Esophagus muscularis mucosa (tissue), 4 donors: ENCODE measurements around the gene ETNPPL. TPM values are rescaled to one million over a fixed set of nuclear protein-coding genes. Genes with fewer than 3 reads are reported as not detected.

Source experiments
- DNase-seq: peaks from one replicate; pipeline ENCODE4 v3.0.0-alpha.2; 2017; ENCODE audit errors: extremely low spot score
- H3K27ac ChIP-seq, 4 donors: fragments of 200-600 bp; sonication (generic); replicated peaks in 1 of 4; 1 replicate in 3 of 4; 2 replicates in 1 of 4; pipeline ENCODE4 v1.5.1; 2016 to 2019; ENCODE audit warnings: mild to moderate bottlenecking in 1 of 4
- H3K27me3 ChIP-seq, 4 donors: fragments of 200-600 bp; sonication (generic); one replicate each; pipeline versions ENCODE4 v1.5.1 to v1.6.0; 2016 to 2019
- H3K36me3 ChIP-seq, 4 donors: fragments of 200-600 bp; sonication (generic); one replicate each; pipeline ENCODE4 v1.5.1; 2016 to 2019
- H3K4me1 ChIP-seq, 4 donors: fragments of 200-600 bp; sonication (generic); one replicate each; pipeline ENCODE4 v1.5.1; 2016 to 2019
- H3K4me3 ChIP-seq, 4 donors: fragments of 200-600 bp; sonication (generic); 1 replicate in 2 of 4; 2 replicates in 2 of 4; pipeline ENCODE4 v1.5.1; 2016 to 2019; ENCODE audit warnings: mild to moderate bottlenecking in 4 of 4, moderate library complexity in 1 of 4
- H3K9me3 ChIP-seq, 4 donors: fragments of 200-600 bp; sonication (generic); 1 replicate in 3 of 4; 2 replicates in 1 of 4; pipeline ENCODE4 v1.5.1; 2016 to 2019
- EP300 ChIP-seq: sonication (generic); formaldehyde crosslinking; IDR thresholded peaks from one replicate; pipeline ENCODE4 v1.6.1; 2017; ENCODE audit warnings: antibody characterized with exemption
- POLR2A ChIP-seq: fragments of 450-650 bp; IDR thresholded peaks from one replicate; pipeline ENCODE4 v1.6.1; 2017; ENCODE audit warnings: antibody characterized with exemption, moderate library complexity, mild to moderate bottlenecking, low read depth
- POLR2AphosphoS5 ChIP-seq, 2 donors: sonication (generic); formaldehyde crosslinking; IDR thresholded peaks; one replicate each; pipeline ENCODE4 v1.6.1; 2017; ENCODE audit warnings: antibody characterized with exemption in 2 of 2
- WGBS: methylation state at CpG from one replicate; pipeline ENCODE4 v1.1.5; 2018; 5-methylcytosine and 5-hydroxymethylcytosine counted together
- intact Hi-C: fragments of 100-400 bp; cut with DNase I; formaldehyde crosslinking; loops from one replicate; pipeline ENCODE4 v1.15.1; 2023
- total RNA-seq, 4 donors: library from RNA; depleted of rRNA; stranded (reverse); fragments of >200 nt; gene quantifications; one replicate each; pipeline versions ENCODE4 v1.1.0 to v1.2.1, GENCODE V29; 2016
- TF ChIP-seq, protein P1 (sequence below), 3 experiments: fragments of 200-600 bp in 2 of 3; fragments of 450-650 bp in 1 of 3; sonication (generic) in 2 of 3; IDR thresholded peaks; one replicate each; pipeline ENCODE4 v1.5.1; 2017 to 2019; ENCODE audit warnings: antibody characterized with exemption in 3 of 3, mild to moderate bottlenecking in 2 of 3, moderate library complexity in 1 of 3

ETNPPL gene
- total RNA-seq, 4 donors from 2014 or later, result 2.0 TPM; not detected in 3

DNA sequence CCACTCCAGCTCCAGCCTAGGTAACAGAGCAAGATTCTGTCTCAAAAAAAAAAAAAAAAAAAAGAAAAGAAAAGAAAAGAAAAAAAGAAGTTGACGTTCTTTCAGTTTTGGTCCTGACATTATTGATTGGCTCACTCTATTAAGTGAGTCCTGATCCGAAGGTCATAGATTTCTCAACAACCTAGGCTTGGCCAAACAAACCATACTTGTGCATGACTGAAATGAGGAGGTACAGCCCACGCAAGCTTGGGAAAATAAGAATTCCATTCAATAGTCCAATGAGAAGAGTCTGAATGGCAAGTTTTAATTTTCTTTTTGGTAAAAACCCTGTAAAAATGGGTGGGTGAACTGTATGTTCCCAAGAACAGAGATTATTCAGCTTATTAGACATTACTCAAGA, 3.2 kb upstream of the ETNPPL start:
- H3K36me3 ChIP-seq, result no peaks in the 10 kb centered on the region
- no peak for DNase-seq
- no peaks in the 10 kb centered on the region for H3K9me3 ChIP-seq
- TF ChIP-seq POLR2AphosphoS5 (IDR thresholded peaks at IDR 0.05) (no peak), EP300 (no peak), POLR2A (no peak)
- TF ChIP-seq, protein P1, sequence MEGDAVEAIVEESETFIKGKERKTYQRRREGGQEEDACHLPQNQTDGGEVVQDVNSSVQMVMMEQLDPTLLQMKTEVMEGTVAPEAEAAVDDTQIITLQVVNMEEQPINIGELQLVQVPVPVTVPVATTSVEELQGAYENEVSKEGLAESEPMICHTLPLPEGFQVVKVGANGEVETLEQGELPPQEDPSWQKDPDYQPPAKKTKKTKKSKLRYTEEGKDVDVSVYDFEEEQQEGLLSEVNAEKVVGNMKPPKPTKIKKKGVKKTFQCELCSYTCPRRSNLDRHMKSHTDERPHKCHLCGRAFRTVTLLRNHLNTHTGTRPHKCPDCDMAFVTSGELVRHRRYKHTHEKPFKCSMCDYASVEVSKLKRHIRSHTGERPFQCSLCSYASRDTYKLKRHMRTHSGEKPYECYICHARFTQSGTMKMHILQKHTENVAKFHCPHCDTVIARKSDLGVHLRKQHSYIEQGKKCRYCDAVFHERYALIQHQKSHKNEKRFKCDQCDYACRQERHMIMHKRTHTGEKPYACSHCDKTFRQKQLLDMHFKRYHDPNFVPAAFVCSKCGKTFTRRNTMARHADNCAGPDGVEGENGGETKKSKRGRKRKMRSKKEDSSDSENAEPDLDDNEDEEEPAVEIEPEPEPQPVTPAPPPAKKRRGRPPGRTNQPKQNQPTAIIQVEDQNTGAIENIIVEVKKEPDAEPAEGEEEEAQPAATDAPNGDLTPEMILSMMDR (IDR thresholded peaks at IDR 0.05), result no peak
- H3K4me1 ChIP-seq, result peaks cover 0 to 19% (median 13%) of the 10 kb centered on the region in 4 donors
- intact Hi-C loops, result no loop called here
- H3K27me3 ChIP-seq, result peaks cover 0 to 15% (median 0%) of the 10 kb centered on the region in 4 donors
- no peak overlapping the region for H3K27ac ChIP-seq
- WGBS, result 82% methylated on average over 3 of the region's 3 CpGs
- no peak overlapping the region for H3K4me3 ChIP-seq

GRCh38 chr4:108763986-108764385, 1.1 kb upstream of the ETNPPL start:
- intact Hi-C loops, result no loop called here
- H3K36me3 ChIP-seq, result no peaks in the 10 kb centered on the region
- no peak overlapping the region for H3K27ac ChIP-seq
- H3K4me3 ChIP-seq, result no peak overlapping the region
- TF ChIP-seq POLR2A, result no peak
- TF ChIP-seq, protein P1 (IDR thresholded peaks at IDR 0.05), result no peak
- no peak for TF ChIP-seq EP300
- TF ChIP-seq POLR2AphosphoS5 (IDR thresholded peaks at IDR 0.05), result no peak
- H3K4me1 ChIP-seq, result peaks cover 0 to 19% (median 13%) of the 10 kb centered on the region in 4 donors
- no peaks in the 10 kb centered on the region for H3K9me3 ChIP-seq
- H3K27me3 ChIP-seq, result peaks cover 0 to 31% (median 0%) of the 10 kb centered on the region in 4 donors
- WGBS, result 96% methylated on average over 4 of the region's 4 CpGs
- DNase-seq, result no peak

DNA sequence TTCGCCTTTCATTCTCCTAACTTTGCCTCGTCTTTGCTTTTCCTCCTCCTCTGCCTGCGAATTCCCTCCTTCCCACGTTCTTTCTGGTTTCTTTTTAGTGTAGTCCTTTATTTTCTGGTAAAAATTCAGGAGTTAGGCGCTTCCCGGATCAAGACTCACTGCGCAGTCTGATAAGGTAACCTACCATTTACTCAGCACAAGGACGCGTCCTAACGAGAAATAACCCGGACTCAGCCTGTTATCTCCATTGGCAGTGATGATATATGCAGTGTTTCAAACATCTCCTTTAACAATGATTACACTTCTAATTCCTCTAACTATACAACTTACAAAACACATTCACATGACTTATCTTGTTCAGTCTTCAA, 357 bp upstream of the ETNPPL start:
- H3K4me3 ChIP-seq, result peak overlapping the region; percentile 53 to 62 (median 58)
- H3K4me1 ChIP-seq, result peaks cover 0 to 19% (median 13%) of the 10 kb centered on the region in 4 donors
- whole genome bisulfite sequencing, result 31% methylated on average over 11 of the region's 11 CpGs
- intact Hi-C loops, result no loop called here
- no peak for TF ChIP-seq POLR2A
- no peak for TF ChIP-seq EP300
- TF ChIP-seq, protein P1 (IDR thresholded peaks at IDR 0.05), result no peak
- no peak for TF ChIP-seq POLR2AphosphoS5 (IDR thresholded peaks at IDR 0.05)
- H3K27me3 ChIP-seq, result peaks cover 0 to 38% (median 0%) of the 10 kb centered on the region in 4 donors
- no peaks in the 10 kb centered on the region for H3K9me3 ChIP-seq
- DNase-seq, result no peak
- no peaks in the 10 kb centered on the region for H3K36me3 ChIP-seq
- no peak overlapping the region for H3K27ac ChIP-seq

- TF ChIP-seq, protein P1 (IDR thresholded peaks at IDR 0.05), result no peak
- TF ChIP-seq POLR2A, result no peak
- no peak for TF ChIP-seq EP300
- TF ChIP-seq POLR2AphosphoS5 (IDR thresholded peaks at IDR 0.05), result no peak
- no peaks in the 10 kb centered on the region for H3K36me3 ChIP-seq
- no peaks in the 10 kb centered on the region for H3K9me3 ChIP-seq
- 95% methylated on average over 6 of the region's 9 CpGs for WGBS
- DNase-seq, result no peak
- H3K27me3 ChIP-seq, result peaks cover 0 to 38% (median 0%) of the 10 kb centered on the region in 4 donors
- H3K27ac ChIP-seq, result no peak overlapping the region
- no peak overlapping the region for H3K4me3 ChIP-seq
- intact Hi-C loops, result no loop called here
- H3K4me1 ChIP-seq, result peaks cover 0 to 19% (median 13%) of the 10 kb centered on the region in 4 donors
Measured at GRCh38 chr4:108758498-108758897, 4.4 kb downstream of the ETNPPL start.

DNA sequence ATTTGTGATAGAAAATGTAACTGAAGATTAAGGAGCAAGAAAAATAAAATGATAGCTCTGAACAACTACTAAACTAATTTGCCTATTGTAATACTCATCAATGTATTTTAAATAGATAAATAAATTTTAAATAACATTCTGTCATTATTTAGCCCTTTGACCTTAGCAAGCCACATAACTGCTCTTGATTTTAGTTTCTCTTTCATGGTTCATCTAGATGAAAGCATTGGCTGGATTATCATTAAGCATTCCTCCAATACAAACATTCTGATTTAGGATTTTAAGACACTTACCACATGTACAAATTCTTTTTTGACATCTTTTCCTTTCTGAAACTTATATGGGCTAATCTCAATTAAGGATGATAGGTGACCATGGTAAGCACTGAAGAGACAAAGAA, 8.5 kb downstream of the ETNPPL start:
- DNase-seq, result no peak
- no peaks in the 10 kb centered on the region for H3K4me1 ChIP-seq
- H3K4me3 ChIP-seq, result no peak overlapping the region
- intact Hi-C loops, result no loop called here
- H3K9me3 ChIP-seq, result no peaks in the 10 kb centered on the region
- H3K27me3 ChIP-seq, result peaks cover 0 to 10% (median 0%) of the 10 kb centered on the region in 4 donors
- H3K36me3 ChIP-seq, result no peaks in the 10 kb centered on the region
- no peak for TF ChIP-seq EP300
- no peak for TF ChIP-seq POLR2A
- TF ChIP-seq, protein P1 (IDR thresholded peaks at IDR 0.05), result no peak
- no peak for TF ChIP-seq POLR2AphosphoS5 (IDR thresholded peaks at IDR 0.05)
- no peak overlapping the region for H3K27ac ChIP-seq
